ENCODE results near the gene GALNT17. TPM values are rescaled to one million over a fixed set of nuclear protein-coding genes. Genes with fewer than 3 reads are reported as not detected.

GALNT17 gene
- total RNA-seq, 1 experiment from 2014 or later: not detected

- Histone ChIP-seq H3K4me3 (ENCODE audit: low read depth, low read length, poor library complexity, severe bottlenecking) (no peak overlapping the region), H3K27me3 (replicated peaks; ENCODE audit: insufficient read depth, low read depth, low read length, poor library complexity) (no peaks in the 10 kb centered on the region), H3K36me3 (ENCODE audit: insufficient read depth, low read length, poor library complexity, severe bottlenecking) (no peaks in the 10 kb centered on the region), H3K4me1 (ENCODE audit: insufficient read depth, low read length, poor library complexity, severe bottlenecking) (no peaks in the 10 kb centered on the region), H3K27ac (ENCODE audit: low read depth, low read length, poor library complexity, severe bottlenecking) (no peak overlapping the region), H3K9me3 (ENCODE audit: low read depth, low read length, poor library complexity, severe bottlenecking) (peaks cover 16% of the 10 kb centered on the region)
- ChIA-PET POLR2A (ENCODE audit: low non-redundant PET) (no interaction called here), CTCF (no interaction called here)
- DNase-seq (ENCODE audit: low spot score): no peak
- intact Hi-C loops (cut with micrococcal nuclease; ENCODE audit: unreplicated experiment): no loop called here
- no TSS peak for BruUV-seq (replicated peaks)
- TF ChIP-seq EZH2 (IDR thresholded peaks at IDR 0.05; ENCODE audit: borderline replicate concordance, low read depth, low read length, poor library complexity, severe bottlenecking) (no peak), CTCF (conservative IDR thresholded peaks at IDR 0.05; ENCODE audit: low read depth, low read length) (no peak)
These were observed 483.1 kb downstream of the GALNT17 start for GRCh38 chr7:71615017-71615416.

GRCh38 chr7:71616217-71616616, 484.3 kb downstream of the GALNT17 start:
- no peaks in the 10 kb centered on the region for H3K4me1 ChIP-seq (ENCODE audit: insufficient read depth, low read length, poor library complexity, severe bottlenecking)
- CTCF ChIA-PET: no interaction called here
- intact Hi-C loops (cut with micrococcal nuclease; ENCODE audit: unreplicated experiment): no loop called here

GRCh38 chr7:71618278-71618677, 486.3 kb downstream of the GALNT17 start:
- no peak overlapping the region for H3K27ac ChIP-seq (ENCODE audit: low read depth, low read length, poor library complexity, severe bottlenecking)
- peaks cover 15% of the 10 kb centered on the region for H3K9me3 ChIP-seq (ENCODE audit: low read depth, low read length, poor library complexity, severe bottlenecking)
- CTCF ChIA-PET: no interaction called here
- intact Hi-C loops (cut with micrococcal nuclease; ENCODE audit: unreplicated experiment): no loop called here
- no peak for TF ChIP-seq CTCF (conservative IDR thresholded peaks at IDR 0.05; ENCODE audit: low read depth, low read length)
- TF ChIP-seq EZH2 (IDR thresholded peaks at IDR 0.05; ENCODE audit: borderline replicate concordance, low read depth, low read length, poor library complexity, severe bottlenecking): no peak
- no TSS peak for BruUV-seq (replicated peaks)
- DNase-seq (ENCODE audit: low spot score): no peak
- H3K4me1 ChIP-seq (ENCODE audit: insufficient read depth, low read length, poor library complexity, severe bottlenecking): no peaks in the 10 kb centered on the region
- POLR2A ChIA-PET (ENCODE audit: low non-redundant PET): no interaction called here
- H3K4me3 ChIP-seq (ENCODE audit: low read depth, low read length, poor library complexity, severe bottlenecking): no peak overlapping the region
- no peaks in the 10 kb centered on the region for H3K36me3 ChIP-seq (ENCODE audit: insufficient read depth, low read length, poor library complexity, severe bottlenecking)
- H3K27me3 ChIP-seq (replicated peaks; ENCODE audit: insufficient read depth, low read depth, low read length, poor library complexity): no peaks in the 10 kb centered on the region

More at GRCh38 chr7:71616217-71616616, 484.3 kb downstream of the GALNT17 start:
- Histone ChIP-seq H3K9me3 (ENCODE audit: low read depth, low read length, poor library complexity, severe bottlenecking) (peaks cover 19% of the 10 kb centered on the region), H3K27me3 (replicated peaks; ENCODE audit: insufficient read depth, low read depth, low read length, poor library complexity) (no peaks in the 10 kb centered on the region), H3K36me3 (ENCODE audit: insufficient read depth, low read length, poor library complexity, severe bottlenecking) (no peaks in the 10 kb centered on the region), H3K27ac (ENCODE audit: low read depth, low read length, poor library complexity, severe bottlenecking) (no peak overlapping the region), H3K4me3 (ENCODE audit: low read depth, low read length, poor library complexity, severe bottlenecking) (no peak overlapping the region)
- TF ChIP-seq CTCF (conservative IDR thresholded peaks at IDR 0.05; ENCODE audit: low read depth, low read length): no peak
- TF ChIP-seq EZH2 (IDR thresholded peaks at IDR 0.05; ENCODE audit: borderline replicate concordance, low read depth, low read length, poor library complexity, severe bottlenecking): no peak
- POLR2A ChIA-PET (ENCODE audit: low non-redundant PET): no interaction called here
- no TSS peak for BruUV-seq (replicated peaks)
- DNase-seq (ENCODE audit: low spot score): no peak

Measured in A673 (cell line).